Measurements from ENCODE around the gene KCNG2.

- TF ChIP-seq, protein P1, sequence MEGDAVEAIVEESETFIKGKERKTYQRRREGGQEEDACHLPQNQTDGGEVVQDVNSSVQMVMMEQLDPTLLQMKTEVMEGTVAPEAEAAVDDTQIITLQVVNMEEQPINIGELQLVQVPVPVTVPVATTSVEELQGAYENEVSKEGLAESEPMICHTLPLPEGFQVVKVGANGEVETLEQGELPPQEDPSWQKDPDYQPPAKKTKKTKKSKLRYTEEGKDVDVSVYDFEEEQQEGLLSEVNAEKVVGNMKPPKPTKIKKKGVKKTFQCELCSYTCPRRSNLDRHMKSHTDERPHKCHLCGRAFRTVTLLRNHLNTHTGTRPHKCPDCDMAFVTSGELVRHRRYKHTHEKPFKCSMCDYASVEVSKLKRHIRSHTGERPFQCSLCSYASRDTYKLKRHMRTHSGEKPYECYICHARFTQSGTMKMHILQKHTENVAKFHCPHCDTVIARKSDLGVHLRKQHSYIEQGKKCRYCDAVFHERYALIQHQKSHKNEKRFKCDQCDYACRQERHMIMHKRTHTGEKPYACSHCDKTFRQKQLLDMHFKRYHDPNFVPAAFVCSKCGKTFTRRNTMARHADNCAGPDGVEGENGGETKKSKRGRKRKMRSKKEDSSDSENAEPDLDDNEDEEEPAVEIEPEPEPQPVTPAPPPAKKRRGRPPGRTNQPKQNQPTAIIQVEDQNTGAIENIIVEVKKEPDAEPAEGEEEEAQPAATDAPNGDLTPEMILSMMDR (IDR thresholded peaks at IDR 0.05; ENCODE audit: insufficient read depth, low read length, poor library complexity, severe bottlenecking): no peak
- no peak for TF ChIP-seq EZH2phosphoT487 (conservative IDR thresholded peaks at IDR 0.05; ENCODE audit: low read length)
These were observed 66.4 kb downstream of the KCNG2 start for GRCh38 chr18:79864006-79864725.

Data from SU-DHL-6 (cell line).